ENCODE measurements around the gene TRIM27. TPM values are rescaled to one million over a fixed set of nuclear protein-coding genes. Genes with fewer than 3 reads are reported as not detected.

TRIM27 gene
- total RNA-seq, 4 donors from 2014 or later: 24.6 to 108 (median 48.7) TPM

GRCh38 chr6:28886079-28886439 is 37.7 kb downstream of the TRIM27 start:
- no peak for DNase-seq
- no peak for TF ChIP-seq CTCF (IDR thresholded peaks at IDR 0.05)
- no peak for TF ChIP-seq POLR2A (IDR thresholded peaks at IDR 0.05)
- H3K9me3 ChIP-seq: no peaks in the 10 kb centered on the region
- no peaks in the 10 kb centered on the region for H3K27me3 ChIP-seq
- intact Hi-C loops (cut with DNase I; ENCODE audit: low total_unique reads): loop anchor here (10.0 kb wide), 1 partner anchor 49 kb away; no protein-coding TSS in a partner anchor
- no peak overlapping the region for H3K4me3 ChIP-seq
- H3K4me1 ChIP-seq: no peaks in the 10 kb centered on the region
- H3K27ac ChIP-seq: no peak overlapping the region
- no peaks in the 10 kb centered on the region for H3K36me3 ChIP-seq

GRCh38 chr6:28884423-28885131 is 39.2 kb downstream of the TRIM27 start:
- H3K27me3 ChIP-seq: no peaks in the 10 kb centered on the region
- H3K9me3 ChIP-seq: no peaks in the 10 kb centered on the region
- no peak for TF ChIP-seq CTCF (IDR thresholded peaks at IDR 0.05)
- no peak for TF ChIP-seq POLR2A (IDR thresholded peaks at IDR 0.05)
- no peaks in the 10 kb centered on the region for H3K4me1 ChIP-seq
- H3K4me3 ChIP-seq: no peak overlapping the region
- intact Hi-C loops (cut with DNase I; ENCODE audit: low total_unique reads): loop anchor here (10.0 kb wide), 1 partner anchor 50 kb away; no protein-coding TSS in a partner anchor
- DNase-seq: no peak
- H3K36me3 ChIP-seq: no peaks in the 10 kb centered on the region
- H3K27ac ChIP-seq: no peak overlapping the region

- TF ChIP-seq POLR2A (IDR thresholded peaks at IDR 0.05) (no peak), CTCF (IDR thresholded peaks at IDR 0.05) (no peak)
- no peaks in the 10 kb centered on the region for H3K9me3 ChIP-seq
- intact Hi-C loops (cut with DNase I; ENCODE audit: low total_unique reads): loop anchor here (10.0 kb wide), 1 partner anchor 54 kb away; no protein-coding TSS in a partner anchor
- H3K27ac ChIP-seq: peak overlapping the region; percentile 38 to 59
- peak overlapping the region; percentile 42 to 52 for H3K4me3 ChIP-seq
- no peaks in the 10 kb centered on the region for H3K4me1 ChIP-seq
- no peaks in the 10 kb centered on the region for H3K36me3 ChIP-seq
- DNase-seq: peak; percentile 78 to 81
- no peaks in the 10 kb centered on the region for H3K27me3 ChIP-seq
Measured at GRCh38 chr6:28880894-28881780, 42.6 kb downstream of the TRIM27 start.

- no peak for DNase-seq
- TF ChIP-seq POLR2A (IDR thresholded peaks at IDR 0.05): no peak
- no peak for TF ChIP-seq CTCF (IDR thresholded peaks at IDR 0.05)
- intact Hi-C loops (cut with DNase I; ENCODE audit: low total_unique reads): loop anchor here (10.0 kb wide), 1 partner anchor 54 kb away; no protein-coding TSS in a partner anchor
- Histone ChIP-seq H3K36me3 (no peaks in the 10 kb centered on the region), H3K4me3 (peak overlapping the region; percentile 42 to 52), H3K9me3 (no peaks in the 10 kb centered on the region), H3K27ac (peak overlapping the region in 1 of 2 donors; percentile 59), H3K4me1 (no peaks in the 10 kb centered on the region), H3K27me3 (no peaks in the 10 kb centered on the region)
Measured at GRCh38 chr6:28880519-28880893, 43.3 kb downstream of the TRIM27 start.

- TF ChIP-seq POLR2A (IDR thresholded peaks at IDR 0.05): no peak
- H3K27me3 ChIP-seq: no peaks in the 10 kb centered on the region
- H3K27ac ChIP-seq: no peak overlapping the region
- no peaks in the 10 kb centered on the region for H3K4me1 ChIP-seq
- intact Hi-C loops (cut with DNase I; ENCODE audit: low total_unique reads): no loop called here
- H3K9me3 ChIP-seq: no peaks in the 10 kb centered on the region
- no peak for DNase-seq
- H3K4me3 ChIP-seq: no peak overlapping the region
- H3K36me3 ChIP-seq: no peaks in the 10 kb centered on the region
Measured at GRCh38 chr6:28876710-28877109, 47.1 kb downstream of the TRIM27 start.
